Spleen (tissue), 11 donors: ENCODE results near the gene GMDS. TPM values are rescaled to one million over a fixed set of nuclear protein-coding genes. Genes with fewer than 3 reads are reported as not detected.

ENCODE experiments used
- DNase-seq: peaks from one replicate; pipeline ENCODE4 v3.0.0-alpha.2; 2020
- H3K27ac ChIP-seq, 8 donors: fragments of 200-600 bp; sonication (generic) in 7 of 8; 1 replicate in 4 of 8; 2 replicates in 4 of 8; pipeline versions ENCODE4 v1.5.0 to v1.8.0; 2016 to 2021; ENCODE audit warnings: inconsistent platforms in 4 of 8, mild to moderate bottlenecking in 4 of 8, moderate library complexity in 1 of 8
- H3K27me3 ChIP-seq, 7 donors: fragments of 200-600 bp; sonication (generic) in 6 of 7; replicated peaks in 1 of 7; 1 replicate in 4 of 7; 2 replicates in 3 of 7; pipeline versions ENCODE4 v1.5.0 to v1.8.0; 2016 to 2021; ENCODE audit warnings: inconsistent platforms in 3 of 7, mild to moderate bottlenecking in 1 of 7
- H3K36me3 ChIP-seq, 6 donors: fragments of 200-600 bp; sonication (generic) in 5 of 6; 1 replicate in 4 of 6; 2 replicates in 2 of 6; pipeline versions ENCODE4 v1.5.0 to v1.8.0; 2016 to 2021; ENCODE audit warnings: inconsistent platforms in 2 of 6
- H3K4me1 ChIP-seq, 6 donors: fragments of 200-600 bp; sonication (generic) in 5 of 6; 1 replicate in 3 of 6; 2 replicates in 3 of 6; pipeline versions ENCODE4 v1.5.0 to v1.8.0; 2016 to 2021; ENCODE audit warnings: inconsistent platforms in 3 of 6
- H3K4me3 ChIP-seq, 8 donors: fragments of 200-600 bp; sonication (generic) in 7 of 8; 1 replicate in 4 of 8; 2 replicates in 4 of 8; pipeline versions ENCODE4 v1.5.0 to v1.8.0; 2016 to 2021; ENCODE audit warnings: inconsistent platforms in 4 of 8, mild to moderate bottlenecking in 4 of 8, moderate library complexity in 2 of 8
- H3K9me3 ChIP-seq, 8 donors: fragments of 200-600 bp; sonication (generic) in 7 of 8; 1 replicate in 4 of 8; 2 replicates in 4 of 8; pipeline versions ENCODE4 v1.5.0 to v1.8.0; 2016 to 2021; ENCODE audit warnings: inconsistent platforms in 4 of 8
- POLR2A ChIP-seq, 3 donors: fragments of 450-650 bp; IDR thresholded peaks; one replicate each; pipeline ENCODE4 v1.5.1; 2017; ENCODE audit warnings: antibody characterized with exemption in 3 of 3, mild to moderate bottlenecking in 1 of 3
- POLR2AphosphoS5 ChIP-seq, 3 donors: sonication (generic); formaldehyde crosslinking; IDR thresholded peaks; one replicate each; pipeline ENCODE4 v1.5.1; 2017; ENCODE audit warnings: antibody characterized with exemption in 3 of 3
- WGBS, 5 donors: extraction: QIAGEN DNeasy Blood & Tissue Kit in 3 of 5; methylation state at CpG; one replicate each; pipeline versions ENCODE4 v1.1.5 to v1.1.7; 2013 to 2018; 5-methylcytosine and 5-hydroxymethylcytosine counted together
- intact Hi-C: fragments of 100-400 bp; cut with DNase I; formaldehyde crosslinking; loops from one replicate; pipeline ENCODE4 v1.15.0; 2023; ENCODE audit warnings: low total_unique reads
- polyA plus RNA-seq, 3 donors: library from polyadenylated mRNA; stranded (reverse); fragments of 200-250 nt; gene quantifications; one replicate each; pipeline ENCODE4 v1.2.1, GENCODE V29; 2013
- total RNA-seq, 7 donors: library from RNA; depleted of rRNA in 3 of 7; stranded (reverse); fragments of >200 nt in 3 of 7; fragmentation: NEBNext Ultra II Directional in 4 of 7; extraction: Animal tissue kit (Norgen Biotek cat#: 25700) in 4 of 7; gene quantifications; one replicate each; pipeline versions ENCODE4 v1.1.0 to v1.2.1, GENCODE V29; 2016 to 2021
- TF ChIP-seq, protein P1 (sequence below), 11 experiments: fragments of 200-600 bp in 7 of 11; fragments of 450-650 bp in 4 of 11; sonication (generic) in 4 of 11; IDR thresholded peaks in 8 of 11; conservative IDR thresholded peaks in 3 of 11; 1 replicate in 7 of 11; 2 replicates in 4 of 11; pipeline versions ENCODE4 v1.4.0 to v1.8.0; 2016 to 2021; ENCODE audit warnings: antibody characterized with exemption in 11 of 11, inconsistent platforms in 4 of 11, mild to moderate bottlenecking in 1 of 11
- donor health status: healthy with polysubstance abuse.
- donor health status: DM: no; HTN: no; CAD: no; lungs with moderate emphysema.
- donor health status: DM: no; HTN: no; CAD: no.
- donor health status: Bipolar disorder and iron deficiency.
- donor health status: healthy.
- donor health status: DM: no; HTN: no; CAD: no.
- donor health status: DM: yes; HTN: yes; CAD: no.

The GMDS gene
- total and polyA plus RNA-seq, 10 donors: 9.1 to 30.8 (median 17.7) TPM

- DNase-seq: no peak
- intact Hi-C loops: no loop called here
- TF ChIP-seq POLR2AphosphoS5 (IDR thresholded peaks at IDR 0.05): no peak
- TF ChIP-seq, protein P1, sequence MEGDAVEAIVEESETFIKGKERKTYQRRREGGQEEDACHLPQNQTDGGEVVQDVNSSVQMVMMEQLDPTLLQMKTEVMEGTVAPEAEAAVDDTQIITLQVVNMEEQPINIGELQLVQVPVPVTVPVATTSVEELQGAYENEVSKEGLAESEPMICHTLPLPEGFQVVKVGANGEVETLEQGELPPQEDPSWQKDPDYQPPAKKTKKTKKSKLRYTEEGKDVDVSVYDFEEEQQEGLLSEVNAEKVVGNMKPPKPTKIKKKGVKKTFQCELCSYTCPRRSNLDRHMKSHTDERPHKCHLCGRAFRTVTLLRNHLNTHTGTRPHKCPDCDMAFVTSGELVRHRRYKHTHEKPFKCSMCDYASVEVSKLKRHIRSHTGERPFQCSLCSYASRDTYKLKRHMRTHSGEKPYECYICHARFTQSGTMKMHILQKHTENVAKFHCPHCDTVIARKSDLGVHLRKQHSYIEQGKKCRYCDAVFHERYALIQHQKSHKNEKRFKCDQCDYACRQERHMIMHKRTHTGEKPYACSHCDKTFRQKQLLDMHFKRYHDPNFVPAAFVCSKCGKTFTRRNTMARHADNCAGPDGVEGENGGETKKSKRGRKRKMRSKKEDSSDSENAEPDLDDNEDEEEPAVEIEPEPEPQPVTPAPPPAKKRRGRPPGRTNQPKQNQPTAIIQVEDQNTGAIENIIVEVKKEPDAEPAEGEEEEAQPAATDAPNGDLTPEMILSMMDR (IDR thresholded peaks at IDR 0.05 in 8 of 11, conservative IDR thresholded peaks at IDR 0.05 in 3 of 11): no peak
- no peak for TF ChIP-seq POLR2A (IDR thresholded peaks at IDR 0.05)
- H3K4me1 ChIP-seq: no peaks in the 10 kb centered on the region
- H3K27me3 ChIP-seq: no peaks in the 10 kb centered on the region
- H3K9me3 ChIP-seq: peaks cover 0 to 30% (median 16%) of the 10 kb centered on the region in 8 donors
- 93 to 96% (median 95%) methylated on average over 6 of the region's 6 CpGs for whole genome bisulfite sequencing, 5 donors
- H3K4me3 ChIP-seq: no peak overlapping the region
- no peaks in the 10 kb centered on the region for H3K36me3 ChIP-seq
- no peak overlapping the region for H3K27ac ChIP-seq
These were observed 496.4 kb downstream of the GMDS start for GRCh38 chr6:1749041-1749440.

- H3K4me3 ChIP-seq: no peak overlapping the region
- intact Hi-C loops: no loop called here
- H3K27me3 ChIP-seq: no peaks in the 10 kb centered on the region
- H3K36me3 ChIP-seq: no peaks in the 10 kb centered on the region
- H3K9me3 ChIP-seq: peaks cover 0 to 16% (median 10%) of the 10 kb centered on the region in 8 donors
- TF ChIP-seq POLR2AphosphoS5 (IDR thresholded peaks at IDR 0.05) (no peak), POLR2A (IDR thresholded peaks at IDR 0.05) (no peak)
- TF ChIP-seq, protein P1 (IDR thresholded peaks at IDR 0.05 in 8 of 11, conservative IDR thresholded peaks at IDR 0.05 in 3 of 11): no peak
- no peak overlapping the region for H3K27ac ChIP-seq
- WGBS, 5 donors: 72 to 86% (median 76%) methylated on average over 5 of the region's 5 CpGs
- no peaks in the 10 kb centered on the region for H3K4me1 ChIP-seq
- DNase-seq: no peak
These were observed 497.9 kb downstream of the GMDS start for GRCh38 chr6:1747531-1747930.

GRCh38 chr6:1747003-1747402, 498.4 kb downstream of the GMDS start:
- Histone ChIP-seq H3K4me1 (no peaks in the 10 kb centered on the region), H3K27ac (no peak overlapping the region), H3K4me3 (no peak overlapping the region), H3K36me3 (no peaks in the 10 kb centered on the region), H3K27me3 (no peaks in the 10 kb centered on the region), H3K9me3 (peaks cover 0 to 12% (median 5%) of the 10 kb centered on the region in 8 donors)
- no peak for TF ChIP-seq POLR2AphosphoS5 (IDR thresholded peaks at IDR 0.05)
- TF ChIP-seq POLR2A (IDR thresholded peaks at IDR 0.05): no peak
- TF ChIP-seq, protein P1 (IDR thresholded peaks at IDR 0.05 in 8 of 11, conservative IDR thresholded peaks at IDR 0.05 in 3 of 11): no peak
- WGBS, 5 donors: 86 to 96% (median 89%) methylated on average over 4 of the region's 4 CpGs
- no peak for DNase-seq
- intact Hi-C loops: no loop called here

GRCh38 chr6:1745814-1746213, 499.6 kb downstream of the GMDS start:
- H3K4me1 ChIP-seq: no peaks in the 10 kb centered on the region
- TF ChIP-seq POLR2A (IDR thresholded peaks at IDR 0.05) (no peak), POLR2AphosphoS5 (IDR thresholded peaks at IDR 0.05) (no peak)
- TF ChIP-seq, protein P1 (IDR thresholded peaks at IDR 0.05 in 8 of 11, conservative IDR thresholded peaks at IDR 0.05 in 3 of 11): no peak
- no peaks in the 10 kb centered on the region for H3K36me3 ChIP-seq
- intact Hi-C loops: no loop called here
- H3K9me3 ChIP-seq: peaks cover 0 to 4% (median 0%) of the 10 kb centered on the region in 8 donors
- no peaks in the 10 kb centered on the region for H3K27me3 ChIP-seq
- 88 to 94% (median 90%) methylated on average over 8 of the region's 8 CpGs for WGBS, 5 donors
- DNase-seq: no peak
- no peak overlapping the region for H3K27ac ChIP-seq
- no peak overlapping the region for H3K4me3 ChIP-seq
